NK-92 (cell line): ENCODE results near the gene MTA2.
"Not testable (repeated sequence)": the region's sequence is repeated elsewhere in the genome, so short reads cannot be mapped to it uniquely, and the experiment has no call there.

ENCODE experiments used
- DNase-seq: peaks from one replicate; lab custom pipeline; 2025; ENCODE audit not compliant: unreplicated experiment; lab: John Stamatoyannopoulos, UW

MTA2 gene

GRCh38 chr11:62592989-62593421, 8.7 kb downstream of the MTA2 start:
- DNase-seq = no peak

DNA sequence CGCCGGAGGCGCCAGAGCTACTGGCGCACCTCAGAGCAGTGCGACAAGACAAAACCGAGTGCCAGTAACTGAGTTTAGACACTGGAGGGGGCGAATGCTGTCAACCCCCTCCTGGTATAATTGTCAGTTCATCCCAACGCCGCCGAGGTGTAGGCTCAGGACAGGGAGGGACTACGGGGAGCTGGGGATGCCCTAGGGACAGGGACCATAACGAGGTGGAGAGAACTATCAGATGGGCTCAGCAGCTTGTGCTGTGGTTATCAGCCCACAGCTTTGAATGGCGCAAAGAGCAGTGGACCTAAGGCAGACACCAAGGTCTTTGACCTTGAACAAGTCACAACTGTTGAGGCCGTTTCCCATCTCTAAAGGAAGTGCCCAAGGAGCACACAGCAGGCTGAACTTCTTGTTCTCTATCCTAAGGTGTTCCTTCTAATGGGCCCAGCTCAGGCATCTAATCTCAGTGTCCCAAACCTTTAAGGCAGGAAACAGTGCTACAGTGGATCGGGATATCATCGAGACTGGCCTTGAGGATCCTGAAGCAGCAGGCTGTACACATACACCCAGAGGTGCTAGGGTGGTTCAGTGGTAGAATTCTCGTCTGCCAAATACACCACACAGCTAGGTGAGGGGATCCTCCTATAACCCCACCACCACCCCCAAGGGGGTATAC, 9.4 kb downstream of the MTA2 start:
- no peak for DNase-seq

DNA sequence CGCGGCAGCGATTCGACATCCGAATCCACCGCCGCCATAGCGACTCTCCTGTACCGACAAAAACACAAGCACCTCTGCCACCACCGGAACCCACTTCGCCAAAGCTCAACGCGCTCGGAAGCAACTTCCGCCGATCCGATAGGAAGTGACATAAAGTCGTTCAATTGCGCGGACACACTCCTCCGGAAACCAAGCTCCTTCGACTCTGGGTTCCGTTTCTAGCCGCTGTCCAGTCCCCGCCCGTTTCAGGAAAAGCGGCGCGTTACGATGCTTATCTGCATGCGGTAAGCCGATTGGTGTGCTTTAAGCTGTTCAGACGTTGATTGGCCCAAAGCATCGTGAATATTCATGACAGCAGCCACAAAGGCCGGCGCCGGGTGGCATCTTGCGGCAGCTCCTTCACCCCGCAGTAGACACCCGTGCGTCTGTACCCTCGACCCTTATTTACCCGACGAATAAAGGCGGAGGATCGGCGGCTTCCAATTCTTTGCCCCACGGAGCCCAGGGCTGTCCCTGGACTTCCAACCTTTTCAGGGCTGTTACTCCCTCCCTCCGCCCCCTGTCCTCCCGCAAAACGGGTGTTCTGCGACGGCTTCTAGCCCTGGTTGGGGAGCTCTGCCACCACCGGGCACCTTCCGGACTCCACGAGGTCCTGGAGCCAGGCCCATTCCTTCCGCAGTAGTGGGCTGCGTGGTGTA, 10.1 kb downstream of the MTA2 start, which contains the start of gene TUT1:
Gene TUT1 (minus strand): TSS at position 76 of the 698 bp plus-strand sequence. CDS start 38 bp downstream, at position 38.
- DNase-seq = peak; percentile 93

GRCh38 chr11:62588966-62589637, 12.6 kb downstream of the MTA2 start:
- DNase-seq = no peak

DNA sequence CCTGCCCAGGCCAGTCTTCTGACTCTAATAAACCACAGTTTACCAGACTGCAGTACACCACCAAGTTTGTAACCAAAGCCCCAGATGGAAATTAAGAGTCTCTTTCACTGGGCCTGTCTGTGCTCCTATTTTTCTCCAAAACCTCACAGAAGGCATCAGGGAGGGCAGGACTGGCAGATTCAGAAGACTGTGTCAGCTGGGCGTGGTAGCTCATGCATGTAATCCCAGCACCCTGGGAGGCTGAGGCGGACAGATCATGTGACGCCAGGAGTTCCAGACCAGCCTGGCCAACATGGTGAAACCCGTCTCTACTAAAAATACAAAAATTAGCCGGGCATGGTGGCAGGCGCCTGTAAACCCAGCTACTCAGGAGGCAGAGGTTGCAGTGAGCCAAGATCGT, 16.3 kb downstream of the MTA2 start:
- not testable (repeated sequence) for DNase-seq

DNA sequence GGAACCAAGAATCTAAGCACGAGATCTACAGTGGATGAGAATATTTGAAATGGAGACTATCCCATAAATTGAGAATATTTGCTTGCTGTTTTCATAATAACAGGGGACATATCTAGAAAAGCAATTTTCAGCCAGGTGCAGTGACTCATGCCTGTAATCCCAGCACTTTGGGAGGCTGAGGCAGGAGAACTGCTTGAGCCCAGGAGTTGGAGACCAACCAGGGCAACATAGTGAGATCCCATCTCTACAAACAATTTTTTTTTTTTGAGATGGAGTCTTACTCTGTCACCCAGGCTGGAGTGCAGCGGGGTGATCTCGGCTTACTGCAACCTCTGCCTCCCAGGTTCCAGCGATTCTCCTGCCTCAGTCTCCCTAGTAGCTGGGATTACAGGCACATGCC, 19.9 kb downstream of the MTA2 start:
- DNase-seq = not testable (repeated sequence)

DNA sequence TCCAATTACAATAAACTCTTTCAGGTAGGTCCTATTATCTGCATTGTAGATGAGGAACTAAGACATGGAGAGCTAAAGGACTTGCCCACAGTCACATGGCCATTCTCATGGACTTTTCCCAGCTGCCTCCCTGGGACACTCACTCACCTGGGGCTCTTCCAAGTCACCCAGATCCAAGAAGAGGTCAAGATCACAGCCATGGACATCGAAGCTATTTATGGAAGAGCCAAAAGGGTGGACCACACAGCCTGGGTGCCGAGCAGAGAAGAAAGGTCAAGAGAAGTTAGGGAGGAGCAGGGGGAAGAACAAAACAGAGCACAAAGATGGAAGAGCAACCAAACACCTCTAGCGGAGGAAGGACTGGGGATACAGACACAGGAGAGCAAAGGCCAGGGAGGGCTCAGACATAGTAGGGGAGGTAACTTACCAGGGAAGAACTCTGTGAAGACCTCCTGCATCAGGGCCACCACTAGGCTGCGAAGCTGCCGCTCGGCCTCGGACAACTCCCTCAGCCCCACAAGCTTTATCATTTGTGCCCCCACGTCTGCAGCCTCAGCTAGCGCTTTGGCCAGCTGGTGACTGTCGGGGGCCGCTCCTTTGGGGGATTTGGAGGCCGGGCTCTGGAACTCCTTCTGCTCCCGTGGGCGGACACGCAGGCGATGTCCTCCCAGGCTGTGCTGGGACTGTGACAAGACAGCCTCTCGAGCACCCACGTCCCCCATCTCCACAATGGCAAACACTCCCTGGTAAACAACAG, 20.5 kb downstream of the MTA2 start:
- DNase-seq = no peak

GRCh38 chr11:62579252-62579651, 22.4 kb downstream of the MTA2 start:
- DNase-seq = no peak

DNA sequence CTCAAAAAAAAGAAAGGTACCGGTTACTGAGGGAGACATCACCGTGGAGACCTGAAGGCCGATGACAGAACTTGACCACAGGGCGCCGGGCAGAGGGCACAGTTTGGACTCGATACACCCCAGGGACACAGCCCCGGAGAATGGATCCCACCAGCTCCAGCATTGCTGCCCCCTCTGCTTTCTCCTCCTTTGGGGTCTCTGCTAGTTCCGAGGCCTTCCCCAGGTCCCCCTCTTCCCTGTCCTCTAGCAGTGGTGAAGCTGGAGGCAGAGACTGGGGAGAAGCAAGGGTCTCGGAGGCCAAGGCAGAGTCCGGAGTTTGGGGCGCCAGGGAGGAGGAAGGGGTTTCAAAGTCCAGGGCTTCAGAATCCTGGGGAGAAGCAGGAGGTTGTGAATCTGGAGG, 23.1 kb downstream of the MTA2 start:
- DNase-seq = no peak

DNA sequence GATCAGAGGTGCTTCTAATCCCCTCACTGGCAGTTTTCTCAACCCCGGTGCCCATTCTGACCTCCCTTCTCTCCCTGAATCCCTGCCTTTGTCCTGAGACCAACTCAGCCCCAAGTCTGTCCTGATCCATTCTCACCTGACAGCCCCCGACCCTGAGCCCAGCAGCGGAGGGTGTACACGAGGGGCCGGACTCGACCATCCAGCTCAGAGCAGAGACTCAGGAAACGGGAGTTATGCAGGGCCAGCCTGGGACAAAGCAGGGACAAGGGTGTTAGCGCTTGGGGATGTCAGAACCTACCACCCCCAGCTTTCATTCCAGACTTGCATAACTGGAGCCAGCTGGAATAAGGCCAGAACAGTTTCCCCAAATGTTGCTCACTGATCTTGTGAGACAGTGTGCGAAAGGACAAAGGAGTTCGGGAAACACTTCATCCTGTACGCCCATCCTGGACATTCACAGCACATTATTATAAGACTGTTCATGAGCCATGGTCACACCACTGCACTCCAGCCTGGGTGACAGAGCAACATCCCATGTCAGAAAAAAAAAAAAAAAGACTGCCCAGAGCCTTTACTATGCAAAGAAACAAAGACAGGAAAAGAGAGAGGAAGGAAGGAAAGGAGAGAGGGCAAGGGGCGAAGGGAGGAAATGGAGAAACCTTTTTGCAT, 24.5 kb downstream of the MTA2 start:
- no peak for DNase-seq

- no peak for DNase-seq
Measured at GRCh38 chr11:62575837-62576236, 25.8 kb downstream of the MTA2 start.

GRCh38 chr11:62575156-62575555, 26.5 kb downstream of the MTA2 start:
- no peak for DNase-seq

DNA sequence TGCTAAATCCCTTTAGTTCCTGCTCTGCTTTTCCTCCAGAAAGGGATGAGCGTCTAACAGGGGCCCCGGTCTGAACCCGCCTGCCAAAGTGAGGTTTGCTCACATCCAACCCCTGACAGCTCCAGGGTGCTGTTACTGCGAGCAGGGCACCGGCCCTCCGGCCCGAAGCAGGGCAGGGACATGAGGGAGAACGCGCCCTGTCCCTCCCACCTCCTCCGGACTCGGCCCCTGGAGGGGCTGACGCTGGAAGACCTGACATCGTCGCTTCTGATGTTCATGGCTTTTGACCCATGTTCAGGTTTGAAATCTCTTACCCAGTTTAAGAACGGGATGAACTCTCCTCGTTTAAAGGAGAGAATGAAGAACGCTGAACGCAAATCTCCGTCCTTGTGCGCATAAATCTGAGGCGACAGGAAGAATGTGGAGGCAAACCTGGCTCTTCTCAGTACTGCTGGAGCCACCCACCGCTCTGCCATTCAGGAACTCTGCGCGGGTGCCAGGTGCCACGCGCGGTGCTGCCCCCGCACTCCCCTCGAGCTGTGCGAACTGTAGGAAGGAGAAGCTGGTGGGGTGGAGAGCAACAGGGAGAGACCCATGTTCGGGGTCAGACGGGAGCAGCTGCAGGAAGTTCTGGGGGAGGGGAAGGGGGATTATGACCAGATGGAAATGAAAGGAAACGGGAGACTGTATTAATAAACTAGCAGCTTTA, 27.1 kb downstream of the MTA2 start:
- no peak for DNase-seq

DNA sequence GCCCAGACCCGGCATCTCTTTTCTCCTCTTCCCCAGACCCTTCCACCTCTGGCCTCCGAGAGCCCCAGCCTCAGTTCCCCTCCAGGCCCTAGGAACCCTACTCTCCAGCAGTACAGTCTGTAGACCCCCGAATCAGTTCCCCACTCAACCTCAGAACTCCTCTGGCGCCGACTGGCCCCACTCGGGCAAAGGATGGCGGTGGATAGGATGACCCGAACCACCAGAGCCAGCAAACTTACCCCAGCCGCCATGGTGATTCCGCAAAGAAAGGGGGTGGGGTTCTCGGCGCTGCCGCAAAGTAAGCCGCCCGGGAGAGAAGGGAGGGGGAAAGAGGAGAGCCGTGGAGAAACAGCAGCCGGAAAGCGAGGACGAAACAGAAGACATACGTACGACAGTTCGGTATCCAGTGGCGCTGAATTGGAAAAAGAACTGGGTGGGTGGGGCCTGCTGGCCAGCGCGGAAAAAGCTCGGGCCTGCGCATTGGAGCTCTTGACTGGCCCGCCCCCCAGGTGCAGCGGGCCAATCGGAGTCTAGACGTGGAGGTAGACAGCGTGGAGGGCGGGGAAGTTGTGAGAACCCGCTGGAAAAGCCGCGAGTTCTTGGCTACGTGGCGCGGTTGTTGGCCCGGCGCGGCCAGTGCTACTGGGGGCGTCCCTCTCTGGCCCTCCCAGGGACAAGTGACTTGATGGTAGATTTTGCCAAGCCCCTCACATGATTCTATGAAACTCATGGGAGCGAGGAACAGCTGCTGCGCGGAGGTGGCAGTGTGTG, 27.9 kb downstream of the MTA2 start, which contains the start of gene EEF1G:
Gene EEF1G (minus strand): TSS at position 300 of the 771 bp plus-strand sequence. CDS start 49 bp downstream, at position 251.
- DNase-seq = peak; percentile 89

- DNase-seq = no peak
Measured at GRCh38 chr11:62573006-62573591, 28.6 kb downstream of the MTA2 start.

- DNase-seq = no peak
Measured at GRCh38 chr11:62572431-62572830, 29.2 kb downstream of the MTA2 start.

GRCh38 chr11:62571493-62571892, 30.2 kb downstream of the MTA2 start:
- not testable (repeated sequence) for DNase-seq

DNA sequence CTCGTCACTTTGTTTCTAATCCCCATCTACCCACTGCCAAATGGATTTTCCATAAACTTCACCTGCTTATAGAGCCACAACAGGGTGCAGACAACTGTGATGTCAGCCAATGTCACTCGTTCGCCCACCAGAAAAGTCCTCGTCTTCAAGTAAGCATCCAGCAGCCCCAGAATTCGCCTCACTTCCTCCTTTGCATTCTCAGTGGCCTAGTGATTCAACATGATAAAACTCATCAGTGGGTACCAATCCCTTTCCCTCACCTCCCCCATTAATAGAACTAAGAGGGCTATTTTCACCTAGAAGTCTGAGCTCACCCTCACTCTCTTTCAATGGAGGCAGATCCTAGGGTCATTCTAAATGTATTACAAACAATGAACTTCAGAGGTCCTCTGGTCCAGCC, 30.8 kb downstream of the MTA2 start:
- not testable (repeated sequence) for DNase-seq

DNA sequence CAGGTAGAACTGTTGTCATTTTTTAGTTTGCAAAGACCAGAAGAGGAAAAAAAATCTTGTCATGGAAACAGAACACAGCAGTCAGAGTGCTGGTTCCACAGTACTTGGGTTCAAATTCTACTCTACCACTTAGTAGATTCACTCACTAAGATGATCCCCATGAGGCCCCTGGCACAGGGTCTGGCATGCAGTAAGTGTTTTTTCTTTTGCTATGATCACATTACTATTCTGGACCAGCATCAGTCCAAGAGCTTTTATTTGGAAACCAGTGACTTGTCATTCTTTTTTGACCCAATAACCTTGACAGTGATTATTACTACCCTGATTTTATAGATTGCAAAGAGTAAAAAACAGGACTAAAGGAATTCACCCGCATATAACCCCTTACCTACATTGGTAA, 32.1 kb downstream of the MTA2 start:
- no peak for DNase-seq
